IMR-90 (cell line): Measurements from ENCODE around the gene ESRRB.

Experiments
- CEBPB ChIP-seq: IDR thresholded peaks from 2 replicates; pipeline ENCODE4 v1.6.1; 2012; ENCODE audit warnings: low read depth, low read length, improper control_type of control experiment
- MAFK ChIP-seq: IDR thresholded peaks from 2 replicates; pipeline ENCODE4 v1.6.1; 2012; ENCODE audit warnings: low read depth, low read length, improper control_type of control experiment
- MAZ ChIP-seq: IDR thresholded peaks from 2 replicates; pipeline ENCODE4 v1.6.1; 2012; ENCODE audit warnings: low read depth, mild to moderate bottlenecking, low read length, improper control_type of control experiment, moderate library complexity, borderline replicate concordance
- MXI1 ChIP-seq: IDR thresholded peaks from 2 replicates; pipeline ENCODE4 v1.6.1; 2012; ENCODE audit warnings: low read depth, mild to moderate bottlenecking, low read length, moderate library complexity, borderline replicate concordance
- POLR2A ChIP-seq: IDR thresholded peaks from 2 replicates; pipeline ENCODE4 v1.6.1; 2012; ENCODE audit warnings: mild to moderate bottlenecking, low read depth, low read length
- RAD21 ChIP-seq: IDR thresholded peaks from 2 replicates; pipeline ENCODE4 v1.6.1; 2012; ENCODE audit warnings: low read length, improper control_type of control experiment
- USF2 ChIP-seq: fragments of 150-350 bp; IDR thresholded peaks from 2 replicates; pipeline ENCODE4 v1.6.1; 2017; ENCODE audit warnings: mild to moderate bottlenecking, antibody characterized with exemption, low read length, low read depth
- TF ChIP-seq, protein P1 (sequence below): conservative IDR thresholded peaks from 2 replicates; pipeline ENCODE4 v1.5.1; 2012; ENCODE audit warnings: mild to moderate bottlenecking, low read depth, low read length, improper control_type of control experiment

DNA sequence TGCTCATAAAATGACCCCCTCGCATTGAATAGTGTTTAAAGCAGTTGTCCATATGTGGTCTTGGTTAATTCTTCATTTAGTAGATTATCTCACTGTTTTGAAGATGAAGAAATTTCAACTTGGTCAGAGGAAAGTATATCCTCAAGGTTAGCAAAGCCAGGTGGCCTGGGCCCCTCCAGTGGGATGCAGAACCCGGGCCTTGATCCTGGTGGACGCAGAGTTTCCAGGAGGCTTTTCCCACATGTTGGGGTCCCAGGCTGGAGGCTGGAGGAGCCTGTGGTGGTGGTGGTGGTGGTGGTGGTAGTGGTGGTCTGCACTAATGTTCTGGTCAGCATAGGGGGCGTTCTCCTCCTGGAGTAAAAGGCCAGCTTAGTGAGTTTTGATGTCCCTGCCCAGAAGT is 85.9 kb downstream of the ESRRB start:
- TF ChIP-seq, protein P1, sequence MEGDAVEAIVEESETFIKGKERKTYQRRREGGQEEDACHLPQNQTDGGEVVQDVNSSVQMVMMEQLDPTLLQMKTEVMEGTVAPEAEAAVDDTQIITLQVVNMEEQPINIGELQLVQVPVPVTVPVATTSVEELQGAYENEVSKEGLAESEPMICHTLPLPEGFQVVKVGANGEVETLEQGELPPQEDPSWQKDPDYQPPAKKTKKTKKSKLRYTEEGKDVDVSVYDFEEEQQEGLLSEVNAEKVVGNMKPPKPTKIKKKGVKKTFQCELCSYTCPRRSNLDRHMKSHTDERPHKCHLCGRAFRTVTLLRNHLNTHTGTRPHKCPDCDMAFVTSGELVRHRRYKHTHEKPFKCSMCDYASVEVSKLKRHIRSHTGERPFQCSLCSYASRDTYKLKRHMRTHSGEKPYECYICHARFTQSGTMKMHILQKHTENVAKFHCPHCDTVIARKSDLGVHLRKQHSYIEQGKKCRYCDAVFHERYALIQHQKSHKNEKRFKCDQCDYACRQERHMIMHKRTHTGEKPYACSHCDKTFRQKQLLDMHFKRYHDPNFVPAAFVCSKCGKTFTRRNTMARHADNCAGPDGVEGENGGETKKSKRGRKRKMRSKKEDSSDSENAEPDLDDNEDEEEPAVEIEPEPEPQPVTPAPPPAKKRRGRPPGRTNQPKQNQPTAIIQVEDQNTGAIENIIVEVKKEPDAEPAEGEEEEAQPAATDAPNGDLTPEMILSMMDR: no peak
- TF ChIP-seq CEBPB (no peak), POLR2A (no peak), USF2 (no peak), MAZ (no peak), RAD21 (no peak), MAFK (no peak), MXI1 (no peak)
